Vagina (tissue), 2 donors: ENCODE results near the gene CRYBA4. TPM values are rescaled to one million over a fixed set of nuclear protein-coding genes. Genes with fewer than 3 reads are reported as not detected.

Experiments used
- DNase-seq, 2 donors: peaks; one replicate each; pipeline ENCODE4 v3.0.0-alpha.2; 2017; ENCODE audit errors: extremely low spot score in 2 of 2
- H3K27ac ChIP-seq: fragments of 200-600 bp; sonication (generic); one replicate; pipeline ENCODE4 v1.5.1; 2019
- H3K27me3 ChIP-seq: fragments of 200-600 bp; sonication (generic); one replicate; pipeline ENCODE4 v1.5.1; 2019
- H3K36me3 ChIP-seq, 2 donors: fragments of 200-600 bp; sonication (generic); one replicate each; pipeline ENCODE4 v1.5.1; 2017 to 2019
- H3K4me1 ChIP-seq: fragments of 200-600 bp; sonication (generic); one replicate; pipeline ENCODE4 v1.5.1; 2019
- H3K4me3 ChIP-seq, 2 donors: fragments of 200-600 bp; sonication (generic); 1 replicate in 1 of 2; 2 replicates in 1 of 2; pipeline ENCODE4 v1.5.1; 2016 to 2019
- H3K9me3 ChIP-seq: fragments of 200-600 bp; sonication (generic); one replicate; pipeline ENCODE4 v1.5.1; 2019
- POLR2A ChIP-seq, 2 donors: fragments of 450-650 bp; IDR thresholded peaks; one replicate each; pipeline ENCODE4 v1.6.1; 2017; ENCODE audit warnings: antibody characterized with exemption in 2 of 2, mild to moderate bottlenecking in 2 of 2, moderate library complexity in 2 of 2
- POLR2AphosphoS5 ChIP-seq, 2 donors: sonication (generic); formaldehyde crosslinking; IDR thresholded peaks; one replicate each; pipeline ENCODE4 v1.9.0; 2017; ENCODE audit warnings: antibody characterized with exemption in 2 of 2, mild to moderate bottlenecking in 2 of 2, low read depth in 1 of 2; ENCODE audit not compliant: insufficient read depth in 1 of 2
- intact Hi-C: fragments of 100-400 bp; cut with DNase I; formaldehyde crosslinking; loops from one replicate; pipeline ENCODE4 v1.15.1; 2023
- total RNA-seq: library from RNA; depleted of rRNA; stranded (reverse); fragments of >200 nt; gene quantifications from one replicate; pipeline ENCODE4 v1.2.3, GENCODE V29; 2016
- TF ChIP-seq, protein P1 (sequence below), 3 experiments: fragments of 450-650 bp in 2 of 3; fragments of 200-600 bp in 1 of 3; sonication (generic) in 1 of 3; IDR thresholded peaks; one replicate each; pipeline ENCODE4 v1.5.1; 2017 to 2019; ENCODE audit warnings: antibody characterized with exemption in 3 of 3, mild to moderate bottlenecking in 2 of 3, moderate library complexity in 2 of 3

CRYBA4 gene
- total RNA-seq, 1 donor from 2014 or later = not detected

DNA sequence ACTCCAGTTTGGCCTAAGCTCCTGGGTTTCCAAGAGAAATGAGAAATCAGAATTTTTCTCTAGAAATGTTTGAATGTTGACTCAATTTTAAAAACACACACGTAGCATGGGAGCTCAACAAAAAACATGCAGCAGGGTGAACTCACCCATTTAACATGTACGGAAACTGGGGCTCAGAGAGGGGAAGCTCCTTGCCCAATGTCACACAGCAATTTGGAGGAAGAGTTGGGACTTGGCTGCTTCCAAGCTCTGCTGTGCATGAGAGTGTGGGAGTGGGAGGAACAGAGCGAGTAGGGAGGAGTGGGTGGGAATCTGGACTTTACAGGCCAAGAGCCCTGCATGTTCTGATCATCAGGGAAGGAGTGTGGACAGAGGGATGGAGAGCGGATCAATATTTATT, 37.8 kb upstream of the CRYBA4 start:
- Histone ChIP-seq H3K27ac (no peak overlapping the region), H3K9me3 (no peaks in the 10 kb centered on the region), H3K4me1 (peaks cover 20% of the 10 kb centered on the region), H3K4me3 (no peak overlapping the region), H3K27me3 (no peaks in the 10 kb centered on the region), H3K36me3 (peaks cover 0 to 7% of the 10 kb centered on the region in 2 donors)
- intact Hi-C loops = no loop called here
- TF ChIP-seq POLR2A (IDR thresholded peaks at IDR 0.05) = no peak
- TF ChIP-seq, protein P1, sequence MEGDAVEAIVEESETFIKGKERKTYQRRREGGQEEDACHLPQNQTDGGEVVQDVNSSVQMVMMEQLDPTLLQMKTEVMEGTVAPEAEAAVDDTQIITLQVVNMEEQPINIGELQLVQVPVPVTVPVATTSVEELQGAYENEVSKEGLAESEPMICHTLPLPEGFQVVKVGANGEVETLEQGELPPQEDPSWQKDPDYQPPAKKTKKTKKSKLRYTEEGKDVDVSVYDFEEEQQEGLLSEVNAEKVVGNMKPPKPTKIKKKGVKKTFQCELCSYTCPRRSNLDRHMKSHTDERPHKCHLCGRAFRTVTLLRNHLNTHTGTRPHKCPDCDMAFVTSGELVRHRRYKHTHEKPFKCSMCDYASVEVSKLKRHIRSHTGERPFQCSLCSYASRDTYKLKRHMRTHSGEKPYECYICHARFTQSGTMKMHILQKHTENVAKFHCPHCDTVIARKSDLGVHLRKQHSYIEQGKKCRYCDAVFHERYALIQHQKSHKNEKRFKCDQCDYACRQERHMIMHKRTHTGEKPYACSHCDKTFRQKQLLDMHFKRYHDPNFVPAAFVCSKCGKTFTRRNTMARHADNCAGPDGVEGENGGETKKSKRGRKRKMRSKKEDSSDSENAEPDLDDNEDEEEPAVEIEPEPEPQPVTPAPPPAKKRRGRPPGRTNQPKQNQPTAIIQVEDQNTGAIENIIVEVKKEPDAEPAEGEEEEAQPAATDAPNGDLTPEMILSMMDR (IDR thresholded peaks at IDR 0.05) = no peak
- no peak for TF ChIP-seq POLR2AphosphoS5 (IDR thresholded peaks at IDR 0.05; ENCODE audit: insufficient read depth in 1 of 2, low read depth in 1 of 2)
- DNase-seq = no peak

DNA sequence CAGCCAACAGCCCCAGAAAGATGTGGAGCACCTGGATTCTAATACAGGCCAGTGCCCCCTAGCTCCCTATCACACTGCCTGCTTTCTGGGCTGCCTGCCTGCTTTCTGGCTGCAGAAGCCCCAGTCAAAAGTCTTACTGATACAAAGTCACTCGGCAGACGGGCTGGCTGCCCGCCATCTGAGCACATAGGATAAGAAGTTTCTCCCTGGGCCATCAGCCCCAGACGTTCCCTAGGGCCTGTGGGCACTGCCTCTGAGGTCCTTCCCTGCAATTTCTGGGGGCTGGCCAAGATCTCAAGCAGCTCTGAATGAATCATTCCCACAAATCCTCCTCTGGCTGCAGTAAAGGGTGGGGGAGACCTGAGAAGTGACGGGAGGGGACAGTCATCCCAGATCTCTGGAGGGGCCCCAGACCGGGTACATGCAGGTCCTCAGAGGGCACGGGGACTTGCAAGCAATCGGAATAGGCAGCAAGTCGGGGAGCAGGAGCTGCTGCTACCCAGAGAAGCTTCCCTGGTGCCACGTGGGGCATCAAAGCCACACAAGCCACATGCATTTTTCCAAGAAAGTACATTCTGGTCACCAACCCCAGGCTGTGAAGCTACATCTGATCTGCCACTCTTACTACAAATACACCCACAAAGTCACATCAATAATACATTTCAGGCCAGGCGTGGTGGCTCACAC, 36.5 kb upstream of the CRYBA4 start:
- no peak overlapping the region for H3K4me3 ChIP-seq
- no peaks in the 10 kb centered on the region for H3K27me3 ChIP-seq
- intact Hi-C loops = no loop called here
- H3K4me1 ChIP-seq = peaks cover 18% of the 10 kb centered on the region
- H3K9me3 ChIP-seq = no peaks in the 10 kb centered on the region
- no peak for TF ChIP-seq POLR2A (IDR thresholded peaks at IDR 0.05)
- TF ChIP-seq, protein P1 (IDR thresholded peaks at IDR 0.05) = no peak
- no peak for TF ChIP-seq POLR2AphosphoS5 (IDR thresholded peaks at IDR 0.05; ENCODE audit: insufficient read depth in 1 of 2, low read depth in 1 of 2)
- peaks cover 0 to 7% of the 10 kb centered on the region in 2 donors for H3K36me3 ChIP-seq
- DNase-seq = no peak
- H3K27ac ChIP-seq = no peak overlapping the region

DNA sequence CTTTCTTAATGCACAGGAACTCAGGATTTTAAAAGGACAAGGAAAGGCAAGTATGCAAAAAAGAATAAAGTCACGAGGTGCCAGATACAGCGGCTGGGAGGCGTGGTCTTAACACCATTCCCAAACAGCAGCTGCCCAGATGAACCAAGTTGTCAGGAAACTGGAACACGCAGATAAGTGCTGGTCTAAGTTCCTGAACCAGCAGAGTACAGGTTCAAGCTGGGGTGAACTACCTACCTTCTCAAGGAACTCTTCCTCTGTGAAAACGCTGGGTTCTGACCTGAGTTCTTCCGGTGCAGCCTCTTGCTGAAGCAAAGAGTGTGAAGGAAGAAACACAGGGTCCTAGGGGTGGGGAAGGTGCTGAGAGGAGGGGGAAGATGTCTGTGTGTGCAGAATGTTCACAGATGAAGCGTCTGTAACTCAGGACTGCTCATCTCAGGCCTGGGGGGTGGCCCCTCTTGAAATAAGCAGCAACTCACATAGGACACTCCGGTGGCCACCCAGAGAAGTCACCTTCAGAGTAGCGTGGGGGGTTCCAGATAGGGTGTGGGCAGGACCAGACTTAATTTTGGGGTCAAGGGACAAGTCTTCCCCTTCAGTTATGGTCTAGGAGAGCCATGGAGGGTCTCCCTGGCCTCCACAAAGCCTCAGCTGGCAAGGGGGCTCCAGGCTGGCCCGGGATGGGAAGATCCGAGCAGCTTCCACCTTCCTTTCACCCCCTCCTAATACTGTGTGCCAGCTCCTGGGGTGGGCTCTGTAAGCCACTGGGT, 35.0 kb upstream of the CRYBA4 start:
- H3K4me3 ChIP-seq = no peak overlapping the region
- no peaks in the 10 kb centered on the region for H3K9me3 ChIP-seq
- H3K4me1 ChIP-seq = peaks cover 25% of the 10 kb centered on the region
- H3K27me3 ChIP-seq = no peaks in the 10 kb centered on the region
- DNase-seq = no peak
- intact Hi-C loops = no loop called here
- peaks cover 0 to 4% of the 10 kb centered on the region in 2 donors for H3K36me3 ChIP-seq
- H3K27ac ChIP-seq = no peak overlapping the region
- peak in 1 of 2 donors; percentile 33 for TF ChIP-seq POLR2AphosphoS5 (IDR thresholded peaks at IDR 0.05; ENCODE audit: insufficient read depth in 1 of 2, low read depth in 1 of 2)
- TF ChIP-seq, protein P1 (IDR thresholded peaks at IDR 0.05) = no peak

DNA sequence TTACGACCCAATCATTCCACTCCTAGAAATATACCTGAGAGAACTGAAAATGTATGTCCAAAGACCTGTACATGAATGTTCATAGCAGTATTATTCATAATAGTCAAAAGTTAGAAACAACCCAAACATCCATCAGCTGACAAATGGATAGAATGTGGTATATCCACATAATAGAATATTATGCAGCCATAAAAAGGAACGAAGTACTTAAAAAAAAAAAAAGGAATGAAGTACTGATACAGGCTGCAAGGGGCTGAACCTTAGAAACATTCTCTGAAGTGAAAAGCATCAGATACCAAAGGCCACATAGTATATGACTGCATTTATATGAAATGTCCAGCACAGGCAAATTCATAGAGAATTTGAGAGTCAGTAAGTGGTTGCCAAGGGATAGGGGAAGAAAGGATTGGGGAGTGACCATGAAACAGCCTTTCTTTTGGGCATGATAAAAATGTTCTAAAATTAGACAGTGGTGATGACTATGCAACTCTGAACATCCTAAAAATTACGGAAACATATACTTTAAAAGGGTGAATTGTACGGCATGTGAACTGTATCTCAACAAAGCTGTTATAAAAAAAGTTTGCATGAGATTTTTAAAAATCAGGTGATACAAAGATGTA, 33.7 kb upstream of the CRYBA4 start:
- H3K4me1 ChIP-seq = peaks cover 25% of the 10 kb centered on the region
- no peak for TF ChIP-seq POLR2AphosphoS5 (IDR thresholded peaks at IDR 0.05; ENCODE audit: insufficient read depth in 1 of 2, low read depth in 1 of 2)
- TF ChIP-seq, protein P1 (IDR thresholded peaks at IDR 0.05) = no peak
- no peak for TF ChIP-seq POLR2A (IDR thresholded peaks at IDR 0.05)
- DNase-seq = no peak
- no peaks in the 10 kb centered on the region for H3K36me3 ChIP-seq
- H3K27ac ChIP-seq = no peak overlapping the region
- H3K27me3 ChIP-seq = no peaks in the 10 kb centered on the region
- H3K4me3 ChIP-seq = no peak overlapping the region
- H3K9me3 ChIP-seq = no peaks in the 10 kb centered on the region
- intact Hi-C loops = no loop called here
